Chondrocyte (in vitro differentiated cells): Measurements from ENCODE around the gene MSRB1. TPM values are rescaled to one million over a fixed set of nuclear protein-coding genes. Genes with fewer than 3 reads are reported as not detected.

Experiments
- DNase-seq: peaks from one replicate; pipeline ENCODE4 v3.0.0; 2021; ENCODE audit warnings: mixed read lengths, low spot score
- H3K27ac Mint-ChIP-seq: one replicate; pipeline ENCODE4 v1.8.0; 2021; ENCODE audit warnings: mild to moderate bottlenecking, moderate library complexity, mixed read lengths; ENCODE audit not compliant: unreplicated experiment
- H3K27me3 Mint-ChIP-seq: 2 replicates; pipeline ENCODE4 v1.8.0; 2021; ENCODE audit warnings: low read depth, mixed read lengths
- H3K36me3 Mint-ChIP-seq: 2 replicates; pipeline ENCODE4 v1.8.0; 2021; ENCODE audit warnings: low read depth, mixed read lengths
- H3K4me1 Mint-ChIP-seq: 2 replicates; pipeline ENCODE4 v1.8.0; 2021; ENCODE audit warnings: low read depth, mild to moderate bottlenecking, mixed read lengths
- H3K4me3 Mint-ChIP-seq: one replicate; pipeline ENCODE4 v1.8.0; 2021; ENCODE audit warnings: mild to moderate bottlenecking, moderate library complexity, mixed read lengths; ENCODE audit not compliant: unreplicated experiment
- H3K9me3 Mint-ChIP-seq: 2 replicates; pipeline ENCODE4 v1.8.0; 2021; ENCODE audit warnings: low read depth, mixed read lengths
- CTCF ChIP-seq: fragments of 200-600 bp; sonication (generic); IDR thresholded peaks from 2 replicates; pipeline ENCODE4 v1.5.0; 2021; ENCODE audit warnings: antibody characterized with exemption, mild to moderate bottlenecking, moderate library complexity
- total RNA-seq: library from RNA; stranded (reverse); gene quantifications from 3 replicates; pipeline ENCODE4 v1.2.1, GENCODE V29; 2021

Gene MSRB1
- total RNA-seq, 1 donor from 2014 or later = 19.1 TPM

DNA sequence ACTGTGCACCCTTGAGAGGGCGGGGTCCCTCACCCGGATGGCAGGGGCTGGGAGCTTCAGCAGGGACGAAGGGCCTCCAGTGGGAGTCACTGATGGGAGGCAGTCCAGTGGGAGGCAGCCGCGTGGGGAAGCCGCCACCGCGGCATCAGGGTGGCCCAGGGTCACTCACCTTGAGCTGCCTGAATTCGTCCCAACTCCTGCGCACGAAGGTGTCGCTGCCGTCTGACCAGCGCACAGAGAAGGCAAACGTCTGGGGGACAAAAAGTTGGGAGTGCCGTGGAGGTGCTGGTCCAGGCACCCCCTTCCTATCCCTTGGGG, 37.7 kb upstream of the MSRB1 start:
- TF ChIP-seq CTCF = no peak

DNA sequence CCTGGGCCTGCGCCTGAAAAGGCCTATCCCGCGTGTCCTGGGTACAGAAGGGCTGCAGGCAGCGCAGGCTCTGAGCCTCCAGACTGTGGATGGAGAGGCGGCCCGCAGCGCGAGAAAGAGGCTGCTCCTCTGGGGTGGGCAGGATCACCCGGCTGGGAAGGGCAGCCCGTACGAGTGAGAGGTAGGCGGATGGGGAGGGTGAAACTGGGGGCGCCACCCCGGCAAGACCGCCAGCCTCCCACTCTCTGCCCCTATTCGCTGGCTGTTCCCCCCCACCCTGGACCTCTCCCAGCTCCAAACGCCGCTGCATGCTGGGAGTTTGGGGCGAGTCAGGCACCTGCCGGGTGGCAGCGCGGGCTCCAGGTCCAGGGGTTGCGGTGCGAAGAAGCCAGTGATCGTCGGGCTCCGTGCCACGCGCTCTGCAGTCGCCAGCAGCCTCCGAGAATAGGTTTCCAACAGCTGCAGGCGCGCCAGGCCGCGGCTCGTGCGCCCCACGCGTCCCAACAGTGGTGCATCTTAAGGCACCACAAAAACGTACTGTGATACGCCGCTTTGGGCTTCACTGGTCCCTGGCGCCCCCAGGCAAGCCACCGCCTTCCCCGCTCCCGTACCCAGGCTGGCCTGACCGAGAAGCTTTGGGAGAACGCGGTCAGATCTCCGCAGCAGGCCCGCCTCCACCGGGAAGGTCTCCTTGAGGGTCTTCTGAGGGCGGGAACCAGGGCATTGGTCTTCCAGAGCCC, 37.2 kb upstream of the MSRB1 start:
- no peak for TF ChIP-seq CTCF
- peaks cover 11% of the 10 kb centered on the region for H3K4me1 Mint-ChIP-seq
- H3K36me3 Mint-ChIP-seq = peaks cover 12% of the 10 kb centered on the region
- no peak for DNase-seq
- H3K27ac Mint-ChIP-seq = no peak overlapping the region
- H3K27me3 Mint-ChIP-seq = no peaks in the 10 kb centered on the region
- no peak overlapping the region for H3K4me3 Mint-ChIP-seq
- H3K9me3 Mint-ChIP-seq = no peaks in the 10 kb centered on the region

More for the DNA sequence above, 37.7 kb upstream of the MSRB1 start:
- H3K4me3 Mint-ChIP-seq = no peak overlapping the region
- no peak overlapping the region for H3K27ac Mint-ChIP-seq
- no peaks in the 10 kb centered on the region for H3K27me3 Mint-ChIP-seq
- H3K36me3 Mint-ChIP-seq = peaks cover 12% of the 10 kb centered on the region
- no peak for DNase-seq
- H3K9me3 Mint-ChIP-seq = no peaks in the 10 kb centered on the region
- H3K4me1 Mint-ChIP-seq = peaks cover 12% of the 10 kb centered on the region

GRCh38 chr16:1979271-1980029, 36.5 kb upstream of the MSRB1 start:
- Mint-ChIP-seq H3K4me1 (peaks cover 3% of the 10 kb centered on the region), H3K9me3 (no peaks in the 10 kb centered on the region), H3K36me3 (peaks cover 16% of the 10 kb centered on the region), H3K4me3 (no peak overlapping the region), H3K27ac (no peak overlapping the region), H3K27me3 (no peaks in the 10 kb centered on the region)
- no peak for TF ChIP-seq CTCF
- no peak for DNase-seq

DNA sequence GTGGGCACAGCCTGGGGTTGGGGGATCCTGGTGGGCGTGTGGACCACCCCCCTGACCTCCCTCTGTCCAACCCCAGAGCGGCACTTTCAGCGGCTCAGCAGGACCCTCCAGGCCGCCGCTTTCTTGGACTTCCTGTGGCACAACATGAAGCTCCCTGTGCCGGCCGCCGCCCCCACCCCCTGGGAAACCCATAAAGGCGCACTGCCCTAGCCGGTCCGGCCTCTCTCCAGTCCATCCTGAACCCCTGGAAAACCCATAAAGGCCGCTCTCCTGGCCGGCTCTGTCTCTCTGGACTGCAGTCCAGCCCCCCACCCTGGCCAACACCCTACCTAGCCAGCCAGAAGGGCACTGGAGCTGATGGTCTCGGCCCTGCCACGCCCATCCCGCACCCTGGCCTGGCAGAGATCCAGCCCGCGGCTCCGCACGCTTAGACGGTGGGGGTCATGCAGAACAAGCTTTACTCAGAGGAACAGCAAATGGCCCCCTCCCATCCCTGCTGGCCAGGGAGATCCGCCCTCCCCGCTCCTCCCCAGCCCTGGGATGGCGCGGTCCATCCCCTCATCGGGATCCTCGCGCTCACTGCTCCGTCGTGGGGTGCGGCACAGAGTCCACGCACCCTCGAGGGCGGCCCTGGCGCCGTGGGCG, 35.6 kb upstream of the MSRB1 start:
- no peak for DNase-seq
- peaks cover 3% of the 10 kb centered on the region for H3K4me1 Mint-ChIP-seq
- no peak overlapping the region for H3K27ac Mint-ChIP-seq
- H3K4me3 Mint-ChIP-seq = no peak overlapping the region
- H3K36me3 Mint-ChIP-seq = peaks cover 16% of the 10 kb centered on the region
- TF ChIP-seq CTCF = no peak
- H3K9me3 Mint-ChIP-seq = no peaks in the 10 kb centered on the region
- H3K27me3 Mint-ChIP-seq = no peaks in the 10 kb centered on the region

DNA sequence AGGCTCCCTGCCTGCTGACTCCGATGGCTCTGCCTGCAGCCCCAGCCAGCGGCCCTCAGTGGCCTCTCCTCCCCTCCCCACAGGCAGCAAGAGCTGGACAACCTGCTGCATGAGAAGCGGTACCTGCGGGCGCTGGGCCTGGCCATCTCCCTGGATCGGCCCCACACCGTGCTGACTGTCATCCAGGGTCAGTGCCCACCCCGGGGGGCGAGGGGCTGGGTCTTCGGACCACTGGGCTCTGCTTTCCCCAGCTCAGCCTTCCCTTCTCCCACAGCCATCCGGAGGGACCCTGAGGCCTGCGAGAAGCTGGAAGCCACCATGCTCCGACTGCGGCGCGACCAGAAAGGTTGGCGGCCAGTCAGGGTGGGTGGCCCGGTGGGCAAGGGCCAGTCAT, 34.9 kb upstream of the MSRB1 start:
- peaks cover 16% of the 10 kb centered on the region for H3K36me3 Mint-ChIP-seq
- DNase-seq = no peak
- no peak overlapping the region for H3K4me3 Mint-ChIP-seq
- no peak overlapping the region for H3K27ac Mint-ChIP-seq
- no peak for TF ChIP-seq CTCF
- H3K4me1 Mint-ChIP-seq = peaks cover 6% of the 10 kb centered on the region
- H3K9me3 Mint-ChIP-seq = no peaks in the 10 kb centered on the region
- H3K27me3 Mint-ChIP-seq = no peaks in the 10 kb centered on the region
